Neural progenitor cell (in vitro differentiated cells): Measurements from ENCODE around the gene EXOC4. TPM values are rescaled to one million over a fixed set of nuclear protein-coding genes. Genes with fewer than 3 reads are reported as not detected.

Experiments
- DNase-seq: peaks from one replicate; pipeline ENCODE4 v3.0.0-alpha.2; 2016; ENCODE audit warnings: low spot score
- H2AFZ ChIP-seq: fragments of 200-600 bp; sonication (generic); replicated peaks from 2 replicates; pipeline ENCODE4 v1.6.1; 2016; ENCODE audit warnings: antibody characterized with exemption
- H3F3A ChIP-seq: fragments of 200-600 bp; sonication (generic); 2 replicates; pipeline ENCODE4 v1.6.1; 2016; ENCODE audit warnings: antibody characterized with exemption, low read depth
- H3K27ac ChIP-seq: fragments of 200-600 bp; sonication (generic); 2 replicates; pipeline ENCODE4 v1.5.1; 2016; ENCODE audit warnings: mild to moderate bottlenecking
- H3K27me3 ChIP-seq: fragments of 200-600 bp; sonication (generic); 2 replicates; pipeline ENCODE4 v1.6.1; 2016; ENCODE audit warnings: mild to moderate bottlenecking, moderate library complexity
- H3K36me3 ChIP-seq: fragments of 200-600 bp; sonication (generic); 2 replicates; pipeline ENCODE4 v1.5.1; 2016
- H3K4me1 ChIP-seq: fragments of 200-600 bp; sonication (generic); 2 replicates; pipeline ENCODE4 v1.6.1; 2016; ENCODE audit warnings: mixed run types
- H3K4me2 ChIP-seq: fragments of 200-600 bp; sonication (generic); 2 replicates; pipeline ENCODE4 v1.6.1; 2016
- H3K4me3 ChIP-seq: fragments of 200-600 bp; sonication (generic); 2 replicates; pipeline ENCODE4 v1.5.1; 2016
- H3K79me2 ChIP-seq: fragments of 200-600 bp; sonication (generic); 2 replicates; pipeline ENCODE4 v1.6.1; 2016; ENCODE audit warnings: low read depth
- H3K9ac ChIP-seq: fragments of 200-600 bp; sonication (generic); 2 replicates; pipeline ENCODE4 v1.6.1; 2016
- H3K9me3 ChIP-seq: fragments of 200-600 bp; sonication (generic); 2 replicates; pipeline ENCODE4 v1.5.1; 2016; ENCODE audit warnings: low read depth
- H4K20me1 ChIP-seq: fragments of 200-600 bp; sonication (generic); 2 replicates; pipeline ENCODE4 v1.6.1; 2016; ENCODE audit warnings: low read depth
- H3K27ac Mint-ChIP-seq: 3 replicates; pipeline ENCODE4 v1.8.0; 2021; ENCODE audit warnings: mixed read lengths
- H3K27me3 Mint-ChIP-seq: 2 replicates; pipeline ENCODE4 v1.8.0; 2022; ENCODE audit warnings: low read depth, mild to moderate bottlenecking, inconsistent platforms, moderate library complexity, mixed read lengths; ENCODE audit not compliant: insufficient read depth
- H3K36me3 Mint-ChIP-seq: 3 replicates; pipeline ENCODE4 v1.8.0; 2021; ENCODE audit warnings: mixed read lengths
- H3K4me1 Mint-ChIP-seq: 3 replicates; pipeline ENCODE4 v1.8.0; 2021; ENCODE audit warnings: mixed read lengths
- H3K4me3 Mint-ChIP-seq: 3 replicates; pipeline ENCODE4 v1.8.0; 2021; ENCODE audit warnings: mild to moderate bottlenecking, moderate library complexity, mixed read lengths
- H3K9me3 Mint-ChIP-seq: 3 replicates; pipeline ENCODE4 v1.8.0; 2020; ENCODE audit warnings: mixed read lengths
- EZH2 ChIP-seq: fragments of 200-600 bp; sonication (generic); IDR thresholded peaks from 2 replicates; pipeline ENCODE4 v1.6.1; 2017; ENCODE audit warnings: antibody characterized with exemption, mild to moderate bottlenecking, moderate library complexity
- EZH2phosphoT487 ChIP-seq: fragments of 200-600 bp; sonication (generic); IDR thresholded peaks from 2 replicates; pipeline ENCODE4 v1.6.1; 2017; ENCODE audit warnings: antibody characterized with exemption
- total RNA-seq: library from RNA; depleted of rRNA; stranded (reverse); fragments of >200 nt; gene quantifications from 2 replicates; pipeline ENCODE4 v1.2.3, GENCODE V29; 2015; ENCODE audit warnings: low replicate concordance
- TF ChIP-seq, protein P1 (sequence below): fragments of 200-600 bp; sonication (generic); IDR thresholded peaks from 2 replicates; pipeline ENCODE4 v1.5.1; 2017; ENCODE audit warnings: antibody characterized with exemption, mild to moderate bottlenecking

EXOC4 gene
- total RNA-seq, 1 donor from 2014 or later: 129 TPM

DNA sequence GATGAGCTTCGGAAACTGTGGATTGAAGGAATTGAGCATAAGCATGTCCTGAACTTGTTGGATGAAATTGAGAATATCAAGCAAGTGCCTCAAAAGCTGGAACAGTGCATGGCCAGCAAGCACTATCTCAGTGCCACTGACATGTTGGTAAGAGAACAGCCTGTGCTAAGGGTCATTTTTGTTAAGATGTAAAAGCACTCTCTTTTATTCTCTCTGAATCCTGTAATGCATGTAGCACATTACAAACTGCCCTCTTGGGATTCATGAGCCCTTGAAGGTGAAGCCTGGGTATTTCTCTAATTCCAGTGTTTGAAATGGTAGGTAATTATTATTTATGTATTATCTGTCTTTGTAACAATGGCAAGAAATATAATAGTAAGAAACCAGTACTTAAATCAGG, 36.1 kb downstream of the EXOC4 start:
- Histone ChIP-seq H4K20me1 (no peaks in the 10 kb centered on the region), H3K9me3 (no peaks in the 10 kb centered on the region), H3K4me3 (no peak overlapping the region), H3F3A (peaks cover 12% of the 10 kb centered on the region), H3K36me3 (peaks cover 14% of the 10 kb centered on the region), H3K79me2 (peaks cover 18% of the 10 kb centered on the region), H3K27ac (peak overlapping the region; percentile 76), H3K27me3 (no peaks in the 10 kb centered on the region), H3K4me1 (peaks cover 23% of the 10 kb centered on the region), H2AFZ (no peak overlapping the region), H3K4me2 (peak overlapping the region; percentile 34), H3K9ac (no peak overlapping the region)
- no peak for DNase-seq
- Mint-ChIP-seq H3K27me3 (no peaks in the 10 kb centered on the region), H3K27ac (no peak overlapping the region), H3K4me3 (no peak overlapping the region), H3K36me3 (peaks cover 31% of the 10 kb centered on the region), H3K4me1 (no peaks in the 10 kb centered on the region), H3K9me3 (no peaks in the 10 kb centered on the region)
- TF ChIP-seq, protein P1, sequence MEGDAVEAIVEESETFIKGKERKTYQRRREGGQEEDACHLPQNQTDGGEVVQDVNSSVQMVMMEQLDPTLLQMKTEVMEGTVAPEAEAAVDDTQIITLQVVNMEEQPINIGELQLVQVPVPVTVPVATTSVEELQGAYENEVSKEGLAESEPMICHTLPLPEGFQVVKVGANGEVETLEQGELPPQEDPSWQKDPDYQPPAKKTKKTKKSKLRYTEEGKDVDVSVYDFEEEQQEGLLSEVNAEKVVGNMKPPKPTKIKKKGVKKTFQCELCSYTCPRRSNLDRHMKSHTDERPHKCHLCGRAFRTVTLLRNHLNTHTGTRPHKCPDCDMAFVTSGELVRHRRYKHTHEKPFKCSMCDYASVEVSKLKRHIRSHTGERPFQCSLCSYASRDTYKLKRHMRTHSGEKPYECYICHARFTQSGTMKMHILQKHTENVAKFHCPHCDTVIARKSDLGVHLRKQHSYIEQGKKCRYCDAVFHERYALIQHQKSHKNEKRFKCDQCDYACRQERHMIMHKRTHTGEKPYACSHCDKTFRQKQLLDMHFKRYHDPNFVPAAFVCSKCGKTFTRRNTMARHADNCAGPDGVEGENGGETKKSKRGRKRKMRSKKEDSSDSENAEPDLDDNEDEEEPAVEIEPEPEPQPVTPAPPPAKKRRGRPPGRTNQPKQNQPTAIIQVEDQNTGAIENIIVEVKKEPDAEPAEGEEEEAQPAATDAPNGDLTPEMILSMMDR: no peak
- TF ChIP-seq EZH2phosphoT487: no peak
- TF ChIP-seq EZH2: no peak

- no peaks in the 10 kb centered on the region for H3K27me3 ChIP-seq
- TF ChIP-seq, protein P1: no peak
- no peak overlapping the region for H3K4me3 ChIP-seq
- peak overlapping the region; percentile 34 for H3K4me2 ChIP-seq
- H3K27me3 Mint-ChIP-seq: no peaks in the 10 kb centered on the region
- H3K79me2 ChIP-seq: peaks cover 10% of the 10 kb centered on the region
- no peak overlapping the region for H3K4me3 Mint-ChIP-seq
- H3K4me1 Mint-ChIP-seq: no peaks in the 10 kb centered on the region
- no peaks in the 10 kb centered on the region for H4K20me1 ChIP-seq
- H3K36me3 ChIP-seq: peaks cover 14% of the 10 kb centered on the region
- no peak overlapping the region for H3K9ac ChIP-seq
- H3K27ac Mint-ChIP-seq: no peak overlapping the region
- no peak overlapping the region for H2AFZ ChIP-seq
- H3K9me3 Mint-ChIP-seq: no peaks in the 10 kb centered on the region
- H3K4me1 ChIP-seq: peaks cover 23% of the 10 kb centered on the region
- peaks cover 12% of the 10 kb centered on the region for H3F3A ChIP-seq
- peaks cover 27% of the 10 kb centered on the region for H3K36me3 Mint-ChIP-seq
- peak overlapping the region; percentile 76 for H3K27ac ChIP-seq
- no peaks in the 10 kb centered on the region for H3K9me3 ChIP-seq
- DNase-seq: no peak
Observed at GRCh38 chr7:133290041-133290440, 37.2 kb downstream of the EXOC4 start.

DNA sequence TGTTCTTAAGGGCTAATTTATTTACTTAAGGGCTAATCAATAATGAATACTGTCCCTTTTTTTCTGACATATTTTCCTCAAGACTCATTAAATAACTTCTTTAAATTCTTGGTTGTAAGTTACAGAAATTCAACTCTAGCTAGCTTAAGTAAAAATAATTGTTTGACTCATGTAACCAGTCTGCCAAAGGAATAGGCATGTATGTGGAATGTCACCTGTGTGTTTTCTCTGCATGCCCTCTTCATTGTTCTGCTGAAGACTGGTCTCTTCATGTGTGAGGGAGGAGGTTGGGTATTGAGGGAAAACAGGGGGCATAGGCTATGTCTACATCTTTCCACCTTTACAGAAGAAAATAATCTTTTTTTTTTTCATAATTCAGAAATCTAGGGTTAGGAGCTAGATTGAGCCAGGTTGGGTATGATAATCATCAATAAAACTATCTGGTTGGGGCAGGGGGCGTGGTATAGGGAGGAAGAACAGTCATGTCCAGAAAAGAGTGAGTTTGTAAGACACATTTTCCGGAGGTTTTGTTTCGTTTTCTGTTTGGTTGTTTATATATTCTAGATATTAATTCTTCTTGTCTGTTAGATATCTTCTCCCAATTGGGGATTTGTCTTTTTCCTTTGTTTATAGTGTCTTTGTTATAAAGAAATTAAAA, 37.9 kb downstream of the EXOC4 start:
- no peaks in the 10 kb centered on the region for H3K4me1 Mint-ChIP-seq
- no peaks in the 10 kb centered on the region for H3K27me3 Mint-ChIP-seq
- TF ChIP-seq EZH2: no peak
- TF ChIP-seq, protein P1: no peak
- TF ChIP-seq EZH2phosphoT487: no peak
- Histone ChIP-seq H3K79me2 (peaks cover 10% of the 10 kb centered on the region), H2AFZ (no peak overlapping the region), H3K27me3 (no peaks in the 10 kb centered on the region), H4K20me1 (no peaks in the 10 kb centered on the region), H3K36me3 (peaks cover 14% of the 10 kb centered on the region), H3K4me1 (peaks cover 17% of the 10 kb centered on the region), H3K27ac (no peak overlapping the region), H3K9me3 (no peaks in the 10 kb centered on the region), H3K9ac (no peak overlapping the region), H3K4me3 (no peak overlapping the region), H3K4me2 (no peak overlapping the region), H3F3A (peaks cover 12% of the 10 kb centered on the region)
- no peaks in the 10 kb centered on the region for H3K9me3 Mint-ChIP-seq
- no peak overlapping the region for H3K27ac Mint-ChIP-seq
- no peak overlapping the region for H3K4me3 Mint-ChIP-seq
- H3K36me3 Mint-ChIP-seq: peaks cover 24% of the 10 kb centered on the region
- no peak for DNase-seq
